CD4-positive, alpha-beta T cell treated with Interleukin-21 for 1 hour (primary cell): Measurements from ENCODE around the gene TSPEAR.
"Not testable (repeated sequence)": the region's sequence is repeated elsewhere in the genome, so short reads cannot be mapped to it uniquely, and the experiment has no call there.

Source experiments
- DNase-seq: peaks from one replicate; pipeline ENCODE4 v3.0.0-alpha.2; 2020

Gene TSPEAR

GRCh38 chr21:44601091-44601490, 110.3 kb downstream of the TSPEAR start:
- DNase-seq: not testable (repeated sequence)

DNA sequence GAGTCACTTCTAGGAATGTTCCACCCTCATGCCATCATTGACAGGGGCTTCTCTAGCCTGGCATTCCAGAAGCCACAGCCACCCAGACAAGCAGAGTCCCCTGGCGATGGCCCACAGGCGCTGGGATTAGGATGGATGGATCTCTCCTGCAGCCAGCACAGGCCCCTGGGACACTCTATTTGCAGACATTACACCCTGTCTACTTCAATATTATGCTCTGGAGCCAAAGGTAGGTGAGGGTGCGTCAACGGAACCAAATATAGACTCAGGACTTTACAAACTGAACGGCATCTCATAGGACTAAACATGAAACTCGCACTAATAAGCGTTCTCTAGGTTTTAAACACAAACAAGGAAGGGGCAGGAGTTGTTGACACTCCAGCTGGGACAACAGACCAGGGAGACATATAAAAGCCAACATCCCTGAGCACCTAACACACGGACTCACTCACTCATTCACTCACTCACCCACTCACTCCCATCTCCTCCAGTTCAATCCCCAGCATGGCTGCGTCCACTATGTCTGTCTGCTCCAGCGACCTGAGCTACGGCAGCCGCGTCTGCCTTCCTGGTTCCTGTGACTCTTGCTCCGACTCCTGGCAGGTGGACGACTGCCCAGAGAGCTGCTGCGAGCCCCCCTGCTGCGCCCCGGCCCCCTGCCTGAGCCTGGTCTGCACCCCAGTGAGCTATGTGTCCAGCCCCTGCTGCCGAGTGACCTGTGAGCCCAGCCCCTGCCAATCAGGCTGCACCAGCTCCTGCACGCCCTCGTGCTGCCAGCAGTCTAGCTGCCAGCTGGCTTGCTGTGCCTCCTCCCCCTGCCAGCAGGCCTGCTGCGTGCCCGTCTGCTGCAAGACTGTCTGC, 111.0 kb downstream of the TSPEAR start, which contains the start of gene KRTAP10-7:
Gene KRTAP10-7 (plus strand): TSS at position 480 of the 861 bp plus-strand sequence. CDS start 25 bp downstream, at position 505.
- not testable (repeated sequence) for DNase-seq

DNA sequence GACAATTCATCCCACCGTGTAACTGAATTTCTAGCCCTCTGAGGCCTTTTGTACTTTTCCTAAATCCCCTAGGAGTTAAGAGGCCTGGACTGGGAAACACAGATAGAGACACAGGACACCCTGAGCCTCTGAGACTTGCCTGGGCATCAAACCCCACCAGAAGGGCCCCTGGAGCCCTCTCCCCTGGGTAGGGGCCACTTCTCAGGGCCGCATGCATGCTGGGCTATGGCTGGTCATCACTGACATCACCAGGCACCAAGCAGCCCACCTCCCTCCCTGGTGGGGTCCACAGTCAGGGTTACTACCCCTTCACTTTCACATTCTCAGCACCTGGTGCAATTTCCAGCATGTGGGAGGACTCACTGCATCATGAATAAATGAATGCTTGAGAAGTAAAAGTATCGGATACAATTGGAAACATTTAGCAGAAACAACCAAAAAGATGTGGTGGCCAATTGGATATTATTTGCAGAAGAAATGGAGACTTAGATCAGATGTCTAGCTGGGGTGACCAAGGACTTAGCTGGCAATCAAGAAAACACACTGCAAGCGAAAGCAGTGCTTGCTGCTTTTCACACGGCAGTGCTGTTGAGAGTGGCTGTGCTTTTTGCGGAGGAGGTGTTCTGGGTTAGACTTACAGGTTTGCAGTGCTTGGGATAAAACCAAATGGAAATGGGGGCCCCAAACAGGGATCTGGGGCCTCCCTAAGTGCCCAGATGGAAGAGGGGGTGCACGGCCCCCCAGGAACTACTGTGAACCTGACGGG, 111.9 kb downstream of the TSPEAR start:
- no peak for DNase-seq

DNA sequence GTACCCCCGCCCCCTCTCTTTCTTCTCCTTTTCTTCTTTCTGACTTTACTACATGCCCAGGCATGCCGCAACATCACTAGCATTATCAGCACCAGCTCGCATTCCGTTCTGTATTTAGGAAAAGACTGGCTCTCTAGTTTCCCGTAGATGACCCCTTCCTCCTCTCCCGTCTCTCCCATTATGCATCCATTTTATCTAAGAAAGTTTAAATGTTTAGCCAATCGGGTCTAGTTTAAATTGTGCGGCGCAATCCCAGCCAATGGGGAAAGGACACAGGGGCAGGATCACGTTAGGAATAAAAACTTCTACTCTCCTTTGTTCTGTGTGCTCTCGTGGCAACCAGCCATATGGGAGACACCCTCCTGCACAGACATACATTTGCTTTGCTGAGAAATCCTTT, 113.3 kb downstream of the TSPEAR start:
- no peak for DNase-seq

GRCh38 chr21:44596068-44596725, 115.2 kb downstream of the TSPEAR start:
- DNase-seq: no peak

- DNase-seq: no peak
Observed at GRCh38 chr21:44595524-44595923, 115.8 kb downstream of the TSPEAR start.

DNA sequence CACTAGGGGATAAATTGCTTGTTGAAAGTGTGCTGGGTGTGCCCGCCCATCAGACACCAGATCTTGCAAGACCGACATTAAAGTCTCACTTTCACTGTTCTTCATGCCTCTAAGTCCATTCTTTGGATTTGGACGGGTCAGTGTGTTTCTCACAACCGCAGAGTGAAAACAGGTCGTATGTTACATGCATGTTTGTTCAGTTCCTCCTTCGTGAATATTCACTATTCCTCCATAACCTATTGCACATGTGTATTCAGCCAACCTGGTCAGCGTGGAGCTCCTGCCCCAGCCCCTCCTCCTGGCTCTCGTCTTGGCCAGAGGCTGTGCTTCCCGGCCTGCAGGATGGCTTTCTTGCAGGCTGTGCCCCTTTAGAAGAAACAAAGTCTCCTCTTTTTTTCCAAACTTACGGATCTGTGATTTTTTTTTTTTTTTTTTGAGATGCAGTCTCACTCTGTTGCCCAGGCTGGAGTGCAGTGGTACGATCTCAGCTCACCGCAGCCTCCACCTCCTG, 116.9 kb downstream of the TSPEAR start:
- no peak for DNase-seq

DNA sequence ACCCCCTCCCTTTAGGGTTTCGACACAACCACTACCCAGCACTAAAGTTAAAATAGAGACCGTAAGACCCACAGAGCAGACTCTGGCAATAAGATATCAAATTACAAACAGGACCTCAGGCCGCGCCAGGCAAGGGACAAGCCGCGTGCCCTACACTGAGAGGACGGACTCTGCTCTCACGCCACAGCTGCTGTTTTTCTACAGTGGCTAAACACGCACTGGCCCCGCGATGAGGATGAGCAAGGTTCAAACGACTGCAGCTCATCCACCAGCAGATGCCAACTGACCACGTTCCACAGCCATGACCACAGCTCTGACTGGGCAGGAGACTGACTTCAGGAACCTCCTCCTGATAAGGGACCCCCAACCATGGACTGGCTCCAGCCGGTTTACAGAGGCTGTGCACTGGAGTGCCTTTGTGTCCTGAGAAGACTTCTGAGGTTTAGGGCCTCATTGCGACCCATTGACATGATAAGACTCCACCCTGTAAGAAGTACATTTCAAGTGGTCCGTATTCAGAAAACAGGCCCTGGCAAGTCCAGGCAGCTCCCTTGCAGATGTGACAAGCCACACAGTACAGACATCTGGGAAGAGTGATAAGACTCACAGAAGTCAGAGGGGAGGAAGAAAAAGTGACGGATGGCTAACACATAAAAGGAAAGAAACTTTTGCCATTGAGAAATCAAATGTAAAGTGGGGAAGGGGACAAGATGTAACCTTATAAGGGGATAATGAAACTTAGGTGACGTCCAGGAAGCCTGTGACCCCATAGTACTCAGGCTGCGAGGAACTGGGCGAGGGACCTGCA, 117.6 kb downstream of the TSPEAR start:
- DNase-seq: no peak

- no peak for DNase-seq
Observed at GRCh38 chr21:44592446-44593311, 118.7 kb downstream of the TSPEAR start, which contains the start of gene KRTAP10-6. TSS of gene KRTAP10-6 (minus strand) at chr21:44592505. CDS start at chr21:44592484, 21 bp downstream.

- not testable (repeated sequence) for DNase-seq
Observed at GRCh38 chr21:44591801-44592130, 119.6 kb downstream of the TSPEAR start.

GRCh38 chr21:44590897-44591800, 120.2 kb downstream of the TSPEAR start:
- not testable (repeated sequence) for DNase-seq

DNA sequence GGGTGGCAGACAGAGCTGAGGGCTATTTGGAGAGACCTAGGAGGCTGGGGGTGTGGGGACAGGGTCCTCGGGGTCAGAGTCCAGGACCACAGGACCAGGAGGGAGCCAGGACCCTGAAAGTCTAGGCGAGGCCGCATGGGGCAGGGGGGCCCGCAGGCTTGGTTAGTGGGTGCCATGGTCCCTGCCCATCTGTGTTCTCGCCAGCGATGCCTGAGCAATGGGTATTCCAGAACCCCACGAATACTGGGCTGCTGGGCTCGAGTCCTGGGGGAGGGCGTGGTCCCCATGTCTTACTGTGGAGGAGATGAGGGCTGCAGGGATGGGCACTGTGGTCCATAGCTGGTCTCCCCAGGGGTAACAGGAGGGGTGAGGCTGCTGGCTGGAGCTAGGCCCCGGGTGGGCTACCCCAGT, 121.1 kb downstream of the TSPEAR start:
- DNase-seq: no peak

- no peak for DNase-seq
Observed at GRCh38 chr21:44589586-44590305, 121.6 kb downstream of the TSPEAR start.

DNA sequence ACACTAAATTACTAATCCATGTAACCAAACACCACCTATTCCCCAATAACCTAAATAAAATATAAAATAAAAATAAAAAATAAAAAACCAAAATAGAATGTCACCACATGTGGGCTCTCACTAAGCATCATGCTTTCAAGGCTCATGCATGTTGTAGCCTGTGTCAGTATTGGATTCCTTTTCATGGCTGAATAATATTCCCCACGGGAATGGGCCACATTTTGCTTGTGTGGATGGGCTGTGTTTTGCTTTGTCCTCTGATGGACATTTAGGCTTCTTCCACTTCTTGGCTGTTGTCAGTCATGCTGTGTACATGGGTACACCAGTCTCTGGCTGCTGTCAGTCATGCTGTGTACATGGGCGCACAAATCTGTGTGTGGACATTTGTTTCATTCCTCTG, 122.3 kb downstream of the TSPEAR start:
- DNase-seq: no peak

GRCh38 chr21:44585892-44586291, 125.5 kb downstream of the TSPEAR start:
- no peak for DNase-seq

- DNase-seq: peak; percentile 24
Observed at GRCh38 chr21:44583800-44584147, 127.6 kb downstream of the TSPEAR start.

DNA sequence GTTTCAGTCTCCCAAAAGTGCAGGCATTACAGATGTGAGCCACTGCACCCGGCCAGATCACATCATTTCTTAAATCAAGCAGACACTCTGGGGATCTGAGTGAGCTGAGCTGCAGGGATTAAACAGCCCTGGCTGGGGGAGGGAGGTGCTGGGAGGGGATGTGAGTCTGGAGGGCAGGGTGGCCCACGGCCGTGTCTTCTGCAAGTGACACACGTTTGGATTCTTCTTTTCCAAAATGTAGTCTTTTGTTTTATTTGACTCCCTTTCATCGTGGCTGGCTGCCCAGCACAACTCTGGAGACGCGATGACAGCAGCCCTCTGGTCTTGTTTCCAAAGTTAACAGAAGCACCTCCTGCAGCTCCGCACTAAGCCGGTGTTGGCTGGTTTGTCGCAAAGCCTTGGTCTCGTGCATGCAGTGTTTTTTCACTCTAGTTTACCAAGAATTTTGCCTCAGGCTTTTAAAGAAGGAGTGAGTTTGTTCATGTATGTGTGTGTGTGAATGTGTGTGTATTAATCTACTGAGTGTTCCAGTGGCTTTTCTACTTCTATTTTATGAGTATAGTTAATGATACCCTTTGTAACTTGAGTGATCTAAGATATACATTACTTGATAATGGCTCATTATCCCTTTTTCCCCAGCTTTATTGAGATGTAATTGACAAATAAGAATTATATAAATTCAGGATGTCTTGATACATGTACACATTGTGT, 128.1 kb downstream of the TSPEAR start:
- DNase-seq: no peak

DNA sequence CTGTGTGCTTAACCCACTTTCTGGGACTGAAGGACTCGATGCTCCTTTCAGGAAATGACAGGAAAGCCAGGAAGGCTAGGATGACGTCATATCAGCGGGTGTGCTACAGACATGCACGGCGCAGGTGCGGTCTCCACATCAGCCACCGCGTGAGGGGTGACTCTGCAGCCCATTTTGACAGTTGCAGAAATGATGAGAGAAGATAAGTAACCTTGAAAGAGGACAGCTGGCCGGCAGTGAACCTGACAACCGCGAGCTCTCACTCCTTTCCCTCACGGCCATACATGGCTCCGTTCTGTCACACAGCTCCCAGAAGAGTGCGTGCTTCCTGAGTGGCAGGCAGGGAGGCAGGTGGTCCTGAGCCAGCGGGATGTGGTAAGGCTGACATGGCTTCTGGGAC, 129.3 kb downstream of the TSPEAR start:
- DNase-seq: no peak

DNA sequence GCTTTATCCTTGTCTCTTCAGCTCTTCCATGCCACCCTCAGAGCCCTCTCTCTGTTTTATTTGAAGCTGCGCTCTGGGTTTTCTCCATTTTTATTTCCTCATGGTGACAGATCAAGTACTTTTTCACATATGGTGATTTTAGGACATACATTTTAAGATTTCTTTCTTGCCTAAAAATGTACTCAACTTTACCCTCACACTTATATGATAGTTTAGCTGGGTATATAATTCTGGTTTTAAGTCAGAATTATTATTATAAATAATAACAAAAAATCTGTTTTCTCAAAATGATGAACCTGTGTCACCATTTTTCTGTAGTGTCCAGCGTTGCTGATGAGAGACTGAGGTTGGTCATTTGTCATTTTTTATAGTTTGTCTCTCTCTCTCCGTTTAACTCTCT, 130.2 kb downstream of the TSPEAR start:
- DNase-seq: no peak
